ENCODE data around the gene GAB3.

GRCh38 chrX:154711264-154711663 lies 39.6 kb downstream of the GAB3 start:
- no peak for TF ChIP-seq CTCF (IDR thresholded peaks at IDR 0.05)
- TF ChIP-seq POLR2A (IDR thresholded peaks at IDR 0.05), result no peak
- no peak for TF ChIP-seq POLR2AphosphoS5 (IDR thresholded peaks at IDR 0.05)
- no peak for TF ChIP-seq EP300 (IDR thresholded peaks at IDR 0.05)

Measured in stomach (tissue), 4 donors.